HG03575 (cell line): Measurements from ENCODE around the gene PHLDB3.

ENCODE experiments used
- ATAC-seq: cut with Tn5 transposase; IDR thresholded peaks from one replicate; pipeline ENCODE4 v1.9.1; 2021; ENCODE audit not compliant: unreplicated experiment, insufficient number of reproducible peaks, low FRiP score; ENCODE audit errors: extremely low read depth

PHLDB3 gene

GRCh38 chr19:43502419-43502976, 2.0 kb downstream of the PHLDB3 start:
- ATAC-seq, result no peak

- ATAC-seq, result no peak
Observed at GRCh38 chr19:43501661-43502418, 2.7 kb downstream of the PHLDB3 start.

- no peak for ATAC-seq
Observed at GRCh38 chr19:43499042-43499441, 5.5 kb downstream of the PHLDB3 start.

- no peak for ATAC-seq
Observed at GRCh38 chr19:43498233-43498842, 6.2 kb downstream of the PHLDB3 start.

- ATAC-seq, result no peak
Observed at GRCh38 chr19:43496960-43497359, 7.6 kb downstream of the PHLDB3 start.

- ATAC-seq, result no peak
Observed at GRCh38 chr19:43495082-43495481, 9.5 kb downstream of the PHLDB3 start.

GRCh38 chr19:43490759-43491158, 13.8 kb downstream of the PHLDB3 start:
- ATAC-seq, result no peak

- ATAC-seq, result no peak
Observed at GRCh38 chr19:43489979-43490599, 14.5 kb downstream of the PHLDB3 start.

GRCh38 chr19:43489310-43489709, 15.2 kb downstream of the PHLDB3 start:
- ATAC-seq, result no peak

GRCh38 chr19:43488179-43488578, 16.4 kb downstream of the PHLDB3 start:
- ATAC-seq, result no peak

- no peak for ATAC-seq
Observed at GRCh38 chr19:43486412-43486811, 18.1 kb downstream of the PHLDB3 start.

GRCh38 chr19:43485951-43486350, 18.6 kb downstream of the PHLDB3 start:
- ATAC-seq, result no peak

GRCh38 chr19:43483281-43483680, 21.3 kb downstream of the PHLDB3 start:
- ATAC-seq, result no peak

- no peak for ATAC-seq
Observed at GRCh38 chr19:43482193-43482592, 22.4 kb downstream of the PHLDB3 start.

- no peak for ATAC-seq
Observed at GRCh38 chr19:43481701-43482100, 22.8 kb downstream of the PHLDB3 start.

GRCh38 chr19:43480574-43480973, 24.0 kb downstream of the PHLDB3 start:
- no peak for ATAC-seq

GRCh38 chr19:43479961-43480561, 24.5 kb downstream of the PHLDB3 start:
- no peak for ATAC-seq

GRCh38 chr19:43479226-43479625, 25.3 kb downstream of the PHLDB3 start:
- ATAC-seq, result no peak

- ATAC-seq, result no peak
Observed at GRCh38 chr19:43478323-43478722, 26.2 kb downstream of the PHLDB3 start.

- ATAC-seq, result no peak
Observed at GRCh38 chr19:43476606-43477005, 27.9 kb downstream of the PHLDB3 start.
